Medulla oblongata (tissue), 1 donor: ENCODE data around the gene DNASE1L1.
"Not testable (repeated sequence)": the region's sequence is repeated elsewhere in the genome, so short reads cannot be mapped to it uniquely, and the experiment has no call there.

ENCODE experiments used
- DNase-seq: peaks from one replicate; pipeline ENCODE4 v3.0.0-alpha.2; 2015; ENCODE audit errors: extremely low spot score

DNASE1L1 gene

DNA sequence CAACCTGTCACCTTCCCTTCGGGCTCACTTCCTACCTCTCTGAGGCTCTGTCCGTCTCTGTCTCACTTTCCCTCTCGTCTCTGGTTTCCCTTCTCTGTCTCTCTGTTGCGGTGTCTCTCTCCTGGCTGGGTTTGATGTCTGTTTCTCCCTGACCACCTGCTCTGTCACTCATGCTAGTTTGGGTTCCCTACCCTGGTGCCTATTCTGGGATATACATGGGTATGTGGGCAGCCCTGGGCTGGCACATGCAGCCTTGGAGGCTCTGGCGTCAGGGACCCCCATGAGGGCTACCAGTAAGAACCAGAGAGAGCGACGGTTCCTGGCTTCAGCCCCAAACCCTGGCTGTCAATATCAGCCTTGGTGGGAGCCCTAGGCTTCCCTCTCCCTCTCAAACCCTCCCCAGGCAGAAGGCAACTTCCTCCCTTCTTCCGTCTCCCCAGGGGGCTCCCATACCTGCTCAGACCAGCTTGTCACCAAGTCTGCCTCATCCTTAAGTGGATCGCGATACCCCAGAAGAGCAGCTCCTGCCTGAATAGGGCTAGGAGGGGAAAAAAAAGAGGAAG is 314 bp downstream of the DNASE1L1 start:
- DNase-seq: no peak

DNA sequence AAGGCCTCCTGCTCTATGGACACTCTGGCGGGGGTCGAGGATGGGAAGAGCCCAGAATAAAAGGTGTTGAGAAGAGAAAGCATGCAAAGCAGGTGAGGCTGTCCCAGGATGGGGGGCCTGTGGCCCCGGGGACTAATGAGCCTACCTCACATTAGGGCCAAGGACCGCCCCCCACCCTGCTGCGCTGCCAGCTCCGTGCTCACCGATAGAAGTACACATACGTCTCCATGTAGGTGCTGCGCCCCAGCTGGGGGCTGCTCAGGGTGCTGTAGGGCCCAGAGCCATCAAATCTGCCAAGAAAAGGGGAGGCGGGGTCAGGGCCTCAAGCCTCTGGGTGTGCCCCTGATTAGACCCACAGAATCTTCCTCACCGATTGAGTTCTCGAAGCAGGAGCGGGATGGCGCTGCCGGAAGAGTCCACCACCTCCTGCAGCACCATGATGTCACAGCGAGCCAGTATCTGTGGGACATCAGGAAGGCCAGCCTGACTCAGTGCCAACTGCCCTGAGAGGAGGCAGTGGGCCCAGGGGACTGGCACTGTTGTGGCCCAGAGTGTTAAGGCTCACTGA is 4.3 kb downstream of the DNASE1L1 start:
- no peak for DNase-seq

DNA sequence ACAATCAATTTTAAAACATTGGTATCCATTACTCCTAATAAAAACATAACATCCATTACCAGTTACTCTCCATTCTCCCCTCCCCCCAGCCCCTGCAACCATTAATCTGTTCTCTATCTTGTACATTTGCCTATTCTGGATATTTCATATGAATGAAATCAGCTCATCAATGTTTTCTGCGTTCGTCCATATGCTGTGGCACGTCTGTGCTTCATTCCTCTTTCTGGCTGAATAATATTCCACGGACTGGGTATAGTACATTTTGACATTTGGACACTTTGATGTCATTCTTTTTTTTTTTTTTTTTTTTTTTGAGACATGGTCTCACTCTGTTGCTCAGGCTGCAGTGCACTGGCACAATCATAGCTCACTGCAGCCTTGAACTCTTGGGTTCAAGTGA is 5.2 kb downstream of the DNASE1L1 start:
- no peak for DNase-seq

DNA sequence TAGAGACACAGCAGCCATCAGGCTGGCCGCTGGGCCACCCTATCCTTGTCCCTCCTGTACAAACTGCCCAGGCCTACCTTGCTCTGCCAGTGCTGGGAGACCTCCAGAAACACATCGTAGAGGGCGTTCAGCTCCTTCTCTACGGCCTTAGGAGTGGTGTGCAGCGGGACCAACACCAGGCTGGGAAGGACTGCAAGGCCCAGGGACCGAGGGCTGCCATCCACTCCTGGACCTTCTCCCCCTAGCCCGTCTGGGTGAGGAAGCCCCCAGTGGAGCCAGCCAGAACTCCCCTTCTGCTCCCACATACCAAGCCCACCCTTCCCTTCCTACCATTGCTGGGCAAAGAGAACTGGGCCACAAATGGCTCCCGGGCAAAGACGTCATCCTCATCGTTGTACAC is 5.9 kb downstream of the DNASE1L1 start:
- no peak for DNase-seq

DNA sequence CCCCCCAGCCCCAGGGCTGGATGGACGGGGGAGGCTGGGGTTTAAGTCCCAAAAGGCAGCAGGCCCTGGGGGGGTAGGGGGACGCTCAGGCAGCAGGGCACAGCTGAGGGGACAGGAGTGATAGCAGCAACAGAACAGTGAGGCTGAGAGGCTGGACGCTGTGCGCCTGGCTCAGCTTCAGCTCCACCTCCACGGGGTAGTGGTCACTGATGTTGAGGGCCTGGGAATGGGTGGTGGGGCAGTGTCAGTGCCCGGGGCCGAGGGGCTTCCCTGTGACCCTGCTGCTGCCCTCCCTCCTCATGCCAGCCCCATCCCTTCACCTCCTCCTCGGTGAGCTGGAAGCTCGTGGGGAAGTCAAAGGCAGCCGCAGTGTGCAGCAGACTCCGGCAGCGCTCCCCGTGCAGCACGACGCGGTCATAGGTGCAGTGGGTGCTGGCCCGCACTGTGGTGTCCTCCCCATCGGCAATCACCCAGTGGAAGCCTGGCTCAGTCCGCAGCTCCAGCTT is 6.4 kb downstream of the DNASE1L1 start:
- DNase-seq: no peak

DNA sequence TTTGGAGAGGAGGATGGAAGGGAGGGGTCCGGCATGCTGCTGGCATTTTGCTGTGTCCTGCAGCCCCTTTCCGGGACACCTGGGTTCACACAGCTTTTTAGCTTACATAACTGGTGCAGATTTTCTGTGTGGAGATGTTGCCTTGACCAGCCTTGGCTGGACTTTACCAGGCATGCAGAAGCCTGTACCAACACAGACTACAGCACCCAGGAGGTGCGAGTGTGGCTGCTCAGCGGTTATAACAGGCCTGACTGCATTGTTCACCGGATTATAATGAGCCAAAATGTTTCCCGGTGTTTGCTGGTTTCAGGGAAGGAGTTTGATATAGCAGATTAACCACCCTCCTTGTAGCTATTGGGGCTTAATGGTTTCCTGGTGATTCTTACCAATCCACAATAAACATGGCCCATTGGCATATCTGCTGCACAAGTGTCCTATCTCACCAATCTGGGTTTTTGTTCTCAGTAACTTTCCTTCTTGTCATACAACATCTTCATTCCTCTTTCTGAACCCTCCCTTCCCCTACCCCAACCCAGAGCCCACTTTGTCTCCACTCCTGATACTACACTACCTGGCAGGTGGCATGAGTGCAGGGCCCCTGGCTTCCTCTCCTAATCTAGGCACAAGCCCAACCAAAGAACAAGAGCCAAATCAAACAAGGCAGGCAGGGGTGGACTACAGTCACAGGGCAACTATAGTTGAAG is 7.0 kb downstream of the DNASE1L1 start:
- no peak for DNase-seq

DNA sequence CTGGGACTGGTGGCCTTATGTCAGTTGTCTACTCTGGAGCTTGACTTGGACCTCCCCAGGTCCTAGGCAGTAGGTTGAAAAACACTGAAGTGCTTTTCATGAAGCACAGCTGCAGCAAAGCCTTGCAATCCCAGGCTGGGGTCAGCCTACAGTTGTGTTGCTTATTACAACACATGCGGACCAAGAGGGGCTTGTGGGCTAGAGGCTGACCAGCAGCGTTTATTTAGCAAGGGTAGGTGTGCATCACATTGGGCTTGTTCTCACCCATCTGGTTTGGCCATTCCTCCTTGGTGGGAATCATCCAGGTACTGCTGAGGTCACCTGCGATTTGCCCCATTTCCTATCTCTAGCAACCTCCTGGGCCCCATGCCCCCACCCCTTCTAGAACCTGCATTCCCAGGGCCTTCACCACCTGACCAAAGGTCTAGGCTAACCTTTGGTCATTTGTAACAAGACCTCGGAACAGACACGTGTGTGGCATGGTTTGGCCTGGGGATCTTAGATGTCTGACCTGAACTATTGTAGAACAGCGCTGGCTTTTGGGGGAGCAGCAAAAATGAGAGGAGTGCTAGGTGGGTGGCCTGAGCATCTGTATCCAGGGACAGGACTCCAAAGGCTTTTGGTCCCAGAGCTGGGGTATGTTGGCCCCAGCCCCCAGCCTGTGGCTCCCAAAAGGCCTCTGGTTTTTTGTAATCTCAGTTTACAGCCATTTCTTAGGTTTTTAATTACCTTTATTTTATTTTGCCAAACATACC is 7.8 kb downstream of the DNASE1L1 start:
- no peak for DNase-seq

DNA sequence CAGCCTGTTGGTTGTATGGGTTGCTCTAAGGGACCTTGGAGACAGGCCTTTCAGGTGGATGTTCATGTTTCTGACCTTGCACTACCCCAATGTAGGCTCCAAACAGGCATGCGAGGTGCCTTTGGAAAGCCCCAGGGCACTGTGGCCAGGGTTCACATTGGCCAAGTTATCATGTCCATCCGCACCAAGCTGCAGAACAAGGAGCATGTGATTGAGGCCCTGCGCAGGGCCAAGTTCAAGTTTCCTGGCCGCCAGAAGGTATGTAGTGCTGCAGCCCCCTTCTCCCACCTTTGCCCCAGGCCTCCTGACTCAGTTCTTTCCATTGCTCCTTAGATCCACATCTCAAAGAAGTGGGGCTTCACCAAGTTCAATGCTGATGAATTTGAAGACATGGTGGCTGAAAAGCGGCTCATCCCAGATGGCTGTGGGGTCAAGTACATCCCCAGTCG is 8.7 kb downstream of the DNASE1L1 start:
- DNase-seq: not testable (repeated sequence)

DNA sequence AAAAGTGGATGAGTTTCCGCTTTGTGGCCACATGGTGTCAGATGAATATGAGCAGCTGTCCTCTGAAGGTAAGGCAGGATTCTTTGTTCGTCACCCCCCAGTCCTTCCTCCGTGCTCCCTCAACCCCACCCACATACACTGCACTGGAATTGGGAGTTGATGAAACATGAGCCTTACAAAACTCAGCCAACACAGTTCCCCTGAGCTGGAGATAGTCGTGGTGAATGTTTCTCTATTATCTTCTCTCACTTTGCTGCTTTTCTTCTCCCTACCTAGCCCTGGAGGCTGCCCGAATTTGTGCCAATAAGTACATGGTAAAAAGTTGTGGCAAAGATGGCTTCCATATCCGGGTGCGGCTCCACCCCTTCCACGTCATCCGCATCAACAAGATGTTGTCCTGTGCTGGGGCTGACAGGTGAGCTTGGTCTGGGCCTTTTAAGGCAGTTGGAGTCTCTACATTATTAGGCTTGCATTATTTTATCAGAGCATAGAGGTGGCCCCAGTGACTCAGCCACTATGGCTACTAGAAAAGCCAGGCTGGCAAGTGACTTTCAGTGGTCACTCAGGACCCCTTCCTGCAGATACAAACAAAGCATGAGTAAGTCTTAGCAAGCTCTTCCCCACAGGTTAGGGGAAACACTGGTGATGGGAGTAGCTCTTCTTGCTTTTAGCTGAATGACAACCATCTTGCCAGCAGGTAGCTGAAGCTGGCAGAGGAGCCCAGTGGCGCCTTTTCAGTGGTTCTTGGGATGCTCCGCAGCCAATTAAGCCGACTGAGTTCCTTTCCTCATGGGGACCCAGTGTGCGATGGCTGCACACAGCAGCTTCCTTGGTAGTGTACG is 9.3 kb downstream of the DNASE1L1 start:
- DNase-seq: no peak

DNA sequence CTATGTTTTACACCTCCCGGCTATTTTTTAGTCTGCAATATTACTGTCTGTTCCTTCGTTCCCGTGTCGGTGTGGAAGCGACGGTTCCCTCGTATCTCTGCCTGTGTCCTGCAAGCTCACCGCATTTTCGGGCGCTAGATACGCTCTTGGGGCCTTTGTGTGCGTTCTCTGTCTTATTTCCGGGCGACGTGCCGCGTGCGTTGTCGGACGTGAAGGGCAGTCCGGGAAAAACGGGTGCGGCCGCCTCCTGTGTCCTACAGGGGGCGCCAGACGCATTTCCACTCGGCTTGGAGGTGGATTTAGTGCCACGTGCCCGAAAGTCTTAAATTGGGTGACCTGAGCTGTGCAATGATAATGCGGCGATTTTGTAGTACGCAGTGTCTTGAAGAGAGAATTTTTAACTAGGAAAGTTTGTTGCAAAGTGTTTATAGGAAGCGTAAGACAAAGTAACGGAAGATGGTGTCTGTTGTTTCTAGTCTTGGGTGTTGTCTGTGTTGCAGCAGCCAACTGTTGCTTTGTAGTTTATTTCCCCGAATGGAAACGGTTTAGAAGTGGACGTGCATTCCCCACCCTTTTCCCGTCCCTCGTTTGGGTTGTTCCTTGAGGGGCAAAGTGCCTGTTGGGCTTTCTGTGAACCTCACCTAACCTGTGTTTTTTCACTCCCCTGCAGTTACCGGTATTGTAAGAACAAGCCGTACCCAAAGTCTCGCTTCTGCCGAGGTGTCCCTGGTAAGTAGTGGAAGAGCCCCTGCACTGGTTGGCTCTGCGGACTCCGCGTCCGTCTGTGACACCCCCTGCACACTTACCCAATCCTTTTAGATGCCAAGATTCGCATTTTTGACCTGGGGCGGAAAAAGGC is 10.2 kb downstream of the DNASE1L1 start:
- peak; percentile 84 for DNase-seq

DNA sequence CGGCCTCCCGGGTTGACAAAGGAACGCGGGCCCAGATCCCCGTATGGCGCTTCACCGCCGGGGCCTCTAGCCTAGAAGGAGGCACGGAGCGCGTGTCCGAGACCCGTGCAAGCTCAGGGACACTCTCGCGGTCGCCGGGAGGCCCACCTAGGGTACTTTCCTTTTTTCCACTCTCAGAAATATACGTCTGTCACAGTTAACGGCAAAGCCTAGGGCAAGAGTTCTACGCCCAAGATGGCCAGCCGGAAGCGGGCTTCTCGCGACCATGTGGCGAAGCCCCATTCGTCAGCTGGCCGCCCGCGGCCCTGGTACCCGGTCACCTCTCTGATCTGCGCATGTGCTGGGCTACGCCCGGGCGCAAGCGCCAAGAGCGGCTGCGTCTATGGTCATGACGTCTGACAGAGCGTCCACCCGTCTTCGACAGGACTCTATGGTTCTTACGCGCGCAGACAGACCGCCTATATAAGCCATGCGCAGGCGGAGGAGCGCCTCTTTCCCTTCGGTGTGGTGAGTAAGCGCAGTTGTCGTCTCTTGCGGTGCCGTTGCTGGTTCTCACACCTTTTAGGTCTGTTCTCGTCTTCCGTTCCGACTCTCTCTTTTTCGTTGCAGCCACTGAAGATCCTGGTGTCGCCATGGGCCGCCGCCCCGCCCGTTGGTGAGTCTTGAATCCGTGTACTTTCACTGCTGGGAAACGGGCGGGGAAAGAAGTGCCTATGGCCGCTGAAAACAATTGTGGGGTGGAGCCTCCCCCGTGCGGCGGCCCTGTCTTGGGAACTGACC is 11.0 kb downstream of the DNASE1L1 start, which contains the start of gene RPL10:
TSS of gene RPL10 (plus strand) at position 490 of the 780 bp plus-strand sequence. CDS start at position 633, 143 bp downstream.
- peak; percentile 95 for DNase-seq

DNA sequence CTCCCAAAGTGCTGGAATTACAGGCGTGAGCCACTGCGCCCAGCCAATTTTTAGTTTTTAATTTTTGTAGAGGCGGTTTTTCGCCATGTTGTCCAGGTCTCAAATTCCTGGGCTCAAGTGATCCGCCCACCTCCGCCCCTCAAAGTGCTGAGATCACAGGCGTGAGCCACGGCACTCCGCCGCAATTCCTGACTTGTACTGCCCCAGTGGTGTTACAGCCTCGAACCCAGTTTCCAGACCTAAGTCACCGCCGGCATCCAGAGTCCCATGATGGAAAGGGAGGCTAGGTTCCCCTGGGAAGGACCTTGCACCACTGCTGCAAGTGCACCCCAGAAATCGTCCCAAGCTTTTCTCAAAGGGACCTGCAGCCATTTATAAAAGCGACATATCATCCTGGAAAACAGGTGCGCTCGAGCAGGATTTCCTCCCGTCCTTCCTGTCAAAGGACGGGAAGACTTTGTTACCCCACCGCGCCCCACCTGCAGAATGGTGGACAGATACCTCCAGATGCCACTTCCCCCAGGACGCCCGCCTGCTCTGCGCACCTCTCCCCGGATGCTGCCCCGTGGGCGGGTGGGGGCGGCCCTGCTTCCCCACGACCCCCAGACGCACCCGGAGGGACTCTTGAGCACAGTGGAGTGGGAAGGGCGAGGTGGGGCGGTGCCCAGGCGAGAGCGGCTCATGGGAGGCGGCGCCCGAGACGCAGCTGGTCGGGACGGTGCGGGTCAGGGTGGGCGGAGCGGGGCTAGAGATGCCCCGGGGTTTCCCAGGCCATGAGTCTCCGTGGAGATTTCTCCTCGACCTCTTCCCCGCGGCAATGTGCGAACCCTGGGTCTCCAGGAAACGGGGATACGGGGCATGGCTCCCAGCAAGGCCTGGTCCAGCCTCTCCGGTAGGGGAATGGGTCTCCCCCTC is 11.8 kb downstream of the DNASE1L1 start:
- DNase-seq: peak; percentile 34

DNA sequence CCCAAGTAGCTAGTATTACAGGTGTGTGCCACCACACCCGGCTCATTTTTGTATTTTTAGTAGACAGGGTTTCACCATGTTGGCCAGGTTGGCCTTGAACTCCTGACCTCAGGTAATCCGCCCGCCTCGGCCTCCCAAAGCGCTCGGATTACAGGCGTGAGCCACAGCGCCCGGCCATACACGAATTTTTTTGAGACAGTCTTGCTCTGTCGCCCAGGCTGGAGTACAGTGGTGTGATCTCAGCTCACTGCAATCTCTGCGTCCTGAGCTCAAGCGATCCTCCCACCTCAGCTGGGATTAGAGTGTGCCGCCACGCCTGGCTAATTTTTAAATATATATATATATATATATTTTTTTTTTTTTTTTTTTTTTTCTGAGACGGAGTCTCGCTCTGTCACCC is 12.7 kb downstream of the DNASE1L1 start:
- DNase-seq: not testable (repeated sequence)

DNA sequence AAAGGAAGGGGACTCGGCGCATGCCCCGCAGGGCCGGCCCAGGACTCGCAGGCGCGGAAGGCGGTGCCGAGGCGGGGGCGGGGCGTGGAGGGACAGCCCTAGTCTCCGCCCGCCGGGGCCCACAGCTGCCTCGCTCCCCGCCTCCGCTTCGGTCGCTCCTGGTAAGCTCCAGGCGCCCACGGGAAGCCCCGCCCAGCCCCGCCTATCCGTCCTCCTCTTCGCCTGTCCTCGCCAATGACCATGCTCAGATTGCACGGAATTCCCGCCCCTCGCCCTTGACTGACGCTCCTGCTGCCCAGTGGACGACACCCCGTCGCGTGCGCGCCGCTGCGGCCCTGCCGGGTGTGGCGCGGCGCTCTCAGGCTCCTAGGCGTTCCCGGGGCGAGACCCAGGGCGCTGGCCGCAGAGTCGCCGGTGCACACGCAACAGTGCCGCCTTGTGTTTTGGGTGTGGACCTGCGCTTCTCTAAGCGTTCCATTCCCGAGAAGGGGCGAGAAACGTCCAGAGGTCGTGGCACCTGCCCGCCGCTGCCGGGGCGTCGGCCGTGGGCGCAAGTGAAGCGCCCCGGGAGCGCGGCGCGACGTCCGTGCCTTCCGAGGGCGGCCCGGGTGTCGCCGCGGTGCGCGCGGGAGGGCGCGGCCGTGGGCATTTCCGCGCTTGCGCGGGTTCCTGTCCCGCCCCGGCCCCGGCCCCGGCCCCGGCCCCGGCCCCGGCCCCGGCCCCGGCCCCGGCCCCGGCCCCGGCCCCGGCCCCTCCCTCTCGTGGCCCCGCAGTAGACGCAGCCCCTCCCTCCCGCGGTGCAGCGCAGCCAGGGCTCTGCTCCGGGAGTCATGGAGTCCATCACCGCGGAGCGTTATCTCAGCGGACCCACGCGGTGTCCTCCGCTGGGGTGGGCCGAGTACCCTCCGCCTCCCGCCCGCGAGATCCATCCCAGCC is 19.0 kb downstream of the DNASE1L1 start:
- not testable (repeated sequence) for DNase-seq

DNA sequence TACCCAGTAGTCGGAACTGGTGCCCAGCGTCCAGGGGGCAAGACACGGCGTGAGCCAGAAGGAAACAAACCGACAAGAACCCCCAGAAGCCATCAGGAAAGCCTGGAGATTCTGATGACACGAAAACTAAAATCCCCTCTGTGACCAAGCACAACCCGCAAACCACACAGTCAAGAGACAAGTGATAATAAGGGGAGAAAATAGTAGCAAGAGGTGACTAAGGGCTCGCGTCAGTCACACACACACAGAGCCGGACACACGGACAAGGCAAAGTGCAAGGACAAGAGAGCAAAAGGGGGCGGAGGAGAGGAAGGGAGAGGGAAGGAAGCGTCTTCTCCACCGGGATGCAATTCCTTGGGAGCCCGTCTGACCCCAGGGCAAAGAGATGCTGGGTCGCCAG is 20.4 kb downstream of the DNASE1L1 start:
- not testable (repeated sequence) for DNase-seq

DNA sequence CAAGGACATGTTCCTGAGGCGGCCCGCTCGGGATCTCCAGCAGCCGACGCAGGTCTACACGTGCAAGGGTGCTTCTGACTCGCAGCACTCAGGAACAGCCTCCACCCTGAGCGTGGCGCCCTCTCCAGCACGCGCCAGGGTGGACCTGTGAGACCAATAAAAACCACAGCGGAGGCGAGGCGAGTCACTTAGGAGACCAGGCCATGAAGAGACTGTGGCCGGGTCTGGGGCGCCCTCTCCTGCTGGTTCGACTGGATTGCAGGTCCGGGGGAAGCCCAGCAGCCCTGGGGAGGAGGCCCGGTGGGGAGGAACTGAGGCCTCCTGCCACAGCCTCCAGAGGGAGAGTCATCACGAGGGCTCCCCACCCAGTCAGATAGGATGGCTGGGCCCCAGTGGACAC is 21.0 kb downstream of the DNASE1L1 start:
- not testable (repeated sequence) for DNase-seq

DNA sequence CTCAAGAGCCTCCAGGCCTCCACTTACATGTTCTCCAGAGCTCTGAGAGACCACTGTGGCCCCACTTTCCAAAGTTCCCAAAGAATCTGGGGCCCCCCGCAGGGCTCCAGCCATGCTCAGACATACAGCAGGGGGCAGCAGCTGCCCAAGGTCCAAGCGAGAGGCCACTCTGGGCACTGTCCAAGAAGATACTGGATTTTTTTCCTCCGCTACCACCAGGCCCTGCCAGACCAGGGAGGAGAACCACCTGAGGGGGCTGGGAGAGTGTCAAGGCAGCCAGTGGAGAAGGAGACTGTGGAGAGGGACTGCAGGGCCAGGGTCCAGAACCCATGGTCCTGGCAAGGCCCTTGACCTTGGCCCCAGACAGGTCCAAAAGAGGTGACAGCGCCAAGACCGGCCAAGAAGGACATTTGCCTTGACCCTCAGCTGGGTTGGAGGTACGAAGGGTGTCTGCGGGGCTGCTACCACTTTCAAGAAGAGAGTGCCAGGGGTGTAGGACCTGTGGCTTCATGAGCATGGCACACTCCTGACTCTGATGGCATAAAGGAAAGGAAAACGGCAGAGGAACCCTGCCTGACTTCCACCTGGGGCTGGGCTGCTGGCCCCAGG is 24.7 kb downstream of the DNASE1L1 start:
- no peak for DNase-seq
